K562 (cell line): Measurements from ENCODE around the gene YOD1. TPM values are rescaled to one million over a fixed set of nuclear protein-coding genes. Genes with fewer than 3 reads are reported as not detected.

Experiments used
- BACH1 ChIP-seq: fragments of 200-800 bp; sonication (Bioruptor generic); IDR thresholded peaks from 2 replicates; pipeline ENCODE4 v1.6.1; 2016; ENCODE audit warnings: missing genetic modification characterization, missing compliant biosample characterization
- CEBPG ChIP-seq, 3 experiments: fragments of 200-800 bp in 1 of 3; sonication (Bioruptor generic) in 1 of 3; sonication (generic) in 1 of 3; formaldehyde crosslinking in 1 of 3; IDR thresholded peaks in 2 of 3; conservative IDR thresholded peaks in 1 of 3; 2 replicates each; pipeline versions ENCODE4 v1.6.1 to v1.8.0; 2016 to 2022; ENCODE audit warnings: missing compliant biosample characterization in 2 of 3, missing genetic modification characterization in 2 of 3, mild to moderate bottlenecking in 1 of 3, missing genetic modification reagents in 1 of 3
- KHSRP ChIP-seq: fragments of 450-650 bp; IDR thresholded peaks from 2 replicates; pipeline ENCODE4 v1.6.1; 2017
- MAFG ChIP-seq: fragments of 450-650 bp; conservative IDR thresholded peaks from 2 replicates; pipeline ENCODE4 v1.6.1; 2016; ENCODE audit warnings: missing genetic modification characterization, missing compliant biosample characterization
- NFATC3 ChIP-seq: fragments of 450-650 bp; IDR thresholded peaks from 2 replicates; pipeline ENCODE4 v1.6.1; 2017; ENCODE audit warnings: mild to moderate bottlenecking
- OTX1 ChIP-seq: fragments of 450-650 bp; formaldehyde crosslinking; IDR thresholded peaks from 2 replicates; pipeline ENCODE4 v1.4.0; 2022; ENCODE audit warnings: mild to moderate bottlenecking
- U2AF2 ChIP-seq: fragments of 200-400 bp; formaldehyde crosslinking; optimal IDR thresholded peaks from 2 replicates; pipeline ENCODE3; 2017; ENCODE audit warnings: low read depth, mild to moderate bottlenecking, low read length
- ZFP36 ChIP-seq: fragments of 150-350 bp; IDR thresholded peaks from 2 replicates; pipeline ENCODE4 v1.6.1; 2018; ENCODE audit warnings: low read length, low read depth; ENCODE audit not compliant: partially characterized antibody
- ZNF12 ChIP-seq: sonication (generic); formaldehyde crosslinking; IDR thresholded peaks from 2 replicates; pipeline ENCODE4 v1.4.0; 2020; ENCODE audit warnings: mild to moderate bottlenecking, missing genetic modification reagents
- ZNF212 ChIP-seq: fragments of 450-650 bp; formaldehyde crosslinking; IDR thresholded peaks from 2 replicates; pipeline ENCODE4 v1.4.0; 2020; ENCODE audit warnings: mild to moderate bottlenecking
- ZNF232 ChIP-seq: sonication (generic); formaldehyde crosslinking; IDR thresholded peaks from 2 replicates; pipeline ENCODE4 v1.8.0; 2022; ENCODE audit warnings: mild to moderate bottlenecking, missing genetic modification reagents
- polyA plus RNA-seq, 8 experiments: library from polyadenylated mRNA; depleted of rRNA in 4 of 8; stranded (reverse) in 5 of 8; unstranded in 3 of 8; fragments of >200 nt; fragmentation: Nextera tagmentation in 2 of 8; fragmentation: Illumina TruSeq in 1 of 8; extraction: Ambion mirVana in 2 of 8; extraction: Trizol in 1 of 8; gene quantifications; 2 replicates each; pipeline versions ENCODE4 v1.2.1 to v1.2.3, GENCODE V29; 2011 to 2014; ENCODE audit warnings: inconsistent platforms in 1 of 8, missing spikeins in 1 of 8
- total RNA-seq, 7 experiments: library from RNA; depleted of rRNA in 6 of 7; stranded (reverse); fragments of >200 nt in 6 of 7; fragmentation: Illumina TruSeq in 2 of 7; extraction: Trizol in 2 of 7; gene quantifications; 2 replicates each; pipeline versions ENCODE4 v1.2.1 to v1.2.3, GENCODE V29; 2011 to 2021; ENCODE audit warnings: low replicate concordance in 1 of 7
- TF ChIP-seq, protein P1 (sequence below): fragments of 250-450 bp; sonication (Bioruptor Pico); IDR thresholded peaks from 2 replicates; pipeline ENCODE4 v1.4.0; 2020
- TF ChIP-seq, protein P2 (sequence below): fragments of 200-800 bp; sonication (Bioruptor generic); IDR thresholded peaks from 2 replicates; pipeline ENCODE4 v1.6.1; 2017; ENCODE audit warnings: missing genetic modification characterization, missing compliant biosample characterization
- TF ChIP-seq, protein P3 (sequence below): fragments of 450-650 bp; conservative IDR thresholded peaks from 2 replicates; pipeline ENCODE4 v1.6.1; 2016; ENCODE audit warnings: missing genetic modification characterization, low read depth, mild to moderate bottlenecking, missing compliant biosample characterization, moderate library complexity
- TF ChIP-seq, protein P4 (sequence below): fragments of 200-800 bp; sonication (Bioruptor generic); IDR thresholded peaks from 2 replicates; pipeline ENCODE4 v1.6.1; 2016; ENCODE audit warnings: missing genetic modification characterization, missing compliant biosample characterization

YOD1 gene
- total and polyA plus RNA-seq, 9 of the 15 experiments (the other 6 are each of a cell fraction or from before 2014, with no cell fraction given) = 18.2 to 78.1 (median 46.9) TPM

DNA sequence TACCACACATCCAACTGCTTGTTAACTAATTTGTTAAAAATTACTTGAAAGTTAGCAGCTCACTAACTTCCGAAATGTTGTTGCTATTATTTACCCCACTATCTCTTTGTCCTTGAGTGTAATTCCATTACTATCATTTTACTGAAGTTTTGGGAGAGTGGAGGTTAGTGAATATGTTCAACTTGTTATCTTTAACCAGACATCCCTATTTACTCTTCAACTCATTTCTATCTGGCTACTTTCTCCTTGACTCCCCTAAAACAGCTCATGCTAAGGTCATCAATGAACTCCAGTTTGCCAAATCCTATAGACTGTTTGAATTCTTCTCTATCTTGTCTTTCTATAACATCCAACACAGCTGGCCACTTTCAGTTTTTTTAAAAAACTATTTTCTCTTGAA lies 14.1 kb downstream of the YOD1 start (continued):
- TF ChIP-seq, protein P1, sequence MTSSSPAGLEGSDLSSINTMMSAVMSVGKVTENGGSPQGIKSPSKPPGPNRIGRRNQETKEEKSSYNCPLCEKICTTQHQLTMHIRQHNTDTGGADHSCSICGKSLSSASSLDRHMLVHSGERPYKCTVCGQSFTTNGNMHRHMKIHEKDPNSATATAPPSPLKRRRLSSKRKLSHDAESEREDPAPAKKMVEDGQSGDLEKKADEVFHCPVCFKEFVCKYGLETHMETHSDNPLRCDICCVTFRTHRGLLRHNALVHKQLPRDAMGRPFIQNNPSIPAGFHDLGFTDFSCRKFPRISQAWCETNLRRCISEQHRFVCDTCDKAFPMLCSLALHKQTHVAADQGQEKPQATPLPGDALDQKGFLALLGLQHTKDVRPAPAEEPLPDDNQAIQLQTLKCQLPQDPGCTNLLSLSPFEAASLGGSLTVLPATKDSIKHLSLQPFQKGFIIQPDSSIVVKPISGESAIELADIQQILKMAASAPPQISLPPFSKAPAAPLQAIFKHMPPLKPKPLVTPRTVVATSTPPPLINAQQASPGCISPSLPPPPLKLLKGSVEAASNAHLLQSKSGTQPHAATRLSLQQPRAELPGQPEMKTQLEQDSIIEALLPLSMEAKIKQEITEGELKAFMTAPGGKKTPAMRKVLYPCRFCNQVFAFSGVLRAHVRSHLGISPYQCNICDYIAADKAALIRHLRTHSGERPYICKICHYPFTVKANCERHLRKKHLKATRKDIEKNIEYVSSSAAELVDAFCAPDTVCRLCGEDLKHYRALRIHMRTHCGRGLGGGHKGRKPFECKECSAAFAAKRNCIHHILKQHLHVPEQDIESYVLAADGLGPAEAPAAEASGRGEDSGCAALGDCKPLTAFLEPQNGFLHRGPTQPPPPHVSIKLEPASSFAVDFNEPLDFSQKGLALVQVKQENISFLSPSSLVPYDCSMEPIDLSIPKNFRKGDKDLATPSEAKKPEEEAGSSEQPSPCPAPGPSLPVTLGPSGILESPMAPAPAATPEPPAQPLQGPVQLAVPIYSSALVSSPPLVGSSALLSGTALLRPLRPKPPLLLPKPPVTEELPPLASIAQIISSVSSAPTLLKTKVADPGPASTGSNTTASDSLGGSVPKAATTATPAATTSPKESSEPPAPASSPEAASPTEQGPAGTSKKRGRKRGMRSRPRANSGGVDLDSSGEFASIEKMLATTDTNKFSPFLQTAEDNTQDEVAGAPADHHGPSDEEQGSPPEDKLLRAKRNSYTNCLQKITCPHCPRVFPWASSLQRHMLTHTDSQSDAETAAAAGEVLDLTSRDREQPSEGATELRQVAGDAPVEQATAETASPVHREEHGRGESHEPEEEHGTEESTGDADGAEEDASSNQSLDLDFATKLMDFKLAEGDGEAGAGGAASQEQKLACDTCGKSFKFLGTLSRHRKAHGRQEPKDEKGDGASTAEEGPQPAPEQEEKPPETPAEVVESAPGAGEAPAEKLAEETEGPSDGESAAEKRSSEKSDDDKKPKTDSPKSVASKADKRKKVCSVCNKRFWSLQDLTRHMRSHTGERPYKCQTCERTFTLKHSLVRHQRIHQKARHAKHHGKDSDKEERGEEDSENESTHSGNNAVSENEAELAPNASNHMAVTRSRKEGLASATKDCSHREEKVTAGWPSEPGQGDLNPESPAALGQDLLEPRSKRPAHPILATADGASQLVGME (CRISPR knock-in tag) = no peak
- TF ChIP-seq, protein P2, sequence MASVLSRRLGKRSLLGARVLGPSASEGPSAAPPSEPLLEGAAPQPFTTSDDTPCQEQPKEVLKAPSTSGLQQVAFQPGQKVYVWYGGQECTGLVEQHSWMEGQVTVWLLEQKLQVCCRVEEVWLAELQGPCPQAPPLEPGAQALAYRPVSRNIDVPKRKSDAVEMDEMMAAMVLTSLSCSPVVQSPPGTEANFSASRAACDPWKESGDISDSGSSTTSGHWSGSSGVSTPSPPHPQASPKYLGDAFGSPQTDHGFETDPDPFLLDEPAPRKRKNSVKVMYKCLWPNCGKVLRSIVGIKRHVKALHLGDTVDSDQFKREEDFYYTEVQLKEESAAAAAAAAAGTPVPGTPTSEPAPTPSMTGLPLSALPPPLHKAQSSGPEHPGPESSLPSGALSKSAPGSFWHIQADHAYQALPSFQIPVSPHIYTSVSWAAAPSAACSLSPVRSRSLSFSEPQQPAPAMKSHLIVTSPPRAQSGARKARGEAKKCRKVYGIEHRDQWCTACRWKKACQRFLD (CRISPR knock-in tag) = no peak
- no peak for TF ChIP-seq ZNF212 (CRISPR knock-in tag)
- no peak for TF ChIP-seq BACH1
- no peak for TF ChIP-seq CEBPG (CRISPR knock-in tag; IDR thresholded peaks at IDR 0.05)
- no peak for TF ChIP-seq CEBPG (tag; conservative IDR thresholded peaks at IDR 0.05 in 1 of 2, IDR thresholded peaks at IDR 0.05 in 1 of 2)
- no peak for TF ChIP-seq MAFG (tag)
- TF ChIP-seq ZNF12 (CRISPR knock-in tag) = no peak
- TF ChIP-seq U2AF2 = no peak
- no peak for TF ChIP-seq NFATC3
- TF ChIP-seq ZFP36 = no peak
- TF ChIP-seq OTX1 (CRISPR knock-in tag) = no peak
- TF ChIP-seq ZNF232 (CRISPR knock-in tag) = no peak
- TF ChIP-seq, protein P3, sequence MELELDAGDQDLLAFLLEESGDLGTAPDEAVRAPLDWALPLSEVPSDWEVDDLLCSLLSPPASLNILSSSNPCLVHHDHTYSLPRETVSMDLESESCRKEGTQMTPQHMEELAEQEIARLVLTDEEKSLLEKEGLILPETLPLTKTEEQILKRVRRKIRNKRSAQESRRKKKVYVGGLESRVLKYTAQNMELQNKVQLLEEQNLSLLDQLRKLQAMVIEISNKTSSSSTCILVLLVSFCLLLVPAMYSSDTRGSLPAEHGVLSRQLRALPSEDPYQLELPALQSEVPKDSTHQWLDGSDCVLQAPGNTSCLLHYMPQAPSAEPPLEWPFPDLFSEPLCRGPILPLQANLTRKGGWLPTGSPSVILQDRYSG (tag) = no peak
- TF ChIP-seq, protein P4, sequence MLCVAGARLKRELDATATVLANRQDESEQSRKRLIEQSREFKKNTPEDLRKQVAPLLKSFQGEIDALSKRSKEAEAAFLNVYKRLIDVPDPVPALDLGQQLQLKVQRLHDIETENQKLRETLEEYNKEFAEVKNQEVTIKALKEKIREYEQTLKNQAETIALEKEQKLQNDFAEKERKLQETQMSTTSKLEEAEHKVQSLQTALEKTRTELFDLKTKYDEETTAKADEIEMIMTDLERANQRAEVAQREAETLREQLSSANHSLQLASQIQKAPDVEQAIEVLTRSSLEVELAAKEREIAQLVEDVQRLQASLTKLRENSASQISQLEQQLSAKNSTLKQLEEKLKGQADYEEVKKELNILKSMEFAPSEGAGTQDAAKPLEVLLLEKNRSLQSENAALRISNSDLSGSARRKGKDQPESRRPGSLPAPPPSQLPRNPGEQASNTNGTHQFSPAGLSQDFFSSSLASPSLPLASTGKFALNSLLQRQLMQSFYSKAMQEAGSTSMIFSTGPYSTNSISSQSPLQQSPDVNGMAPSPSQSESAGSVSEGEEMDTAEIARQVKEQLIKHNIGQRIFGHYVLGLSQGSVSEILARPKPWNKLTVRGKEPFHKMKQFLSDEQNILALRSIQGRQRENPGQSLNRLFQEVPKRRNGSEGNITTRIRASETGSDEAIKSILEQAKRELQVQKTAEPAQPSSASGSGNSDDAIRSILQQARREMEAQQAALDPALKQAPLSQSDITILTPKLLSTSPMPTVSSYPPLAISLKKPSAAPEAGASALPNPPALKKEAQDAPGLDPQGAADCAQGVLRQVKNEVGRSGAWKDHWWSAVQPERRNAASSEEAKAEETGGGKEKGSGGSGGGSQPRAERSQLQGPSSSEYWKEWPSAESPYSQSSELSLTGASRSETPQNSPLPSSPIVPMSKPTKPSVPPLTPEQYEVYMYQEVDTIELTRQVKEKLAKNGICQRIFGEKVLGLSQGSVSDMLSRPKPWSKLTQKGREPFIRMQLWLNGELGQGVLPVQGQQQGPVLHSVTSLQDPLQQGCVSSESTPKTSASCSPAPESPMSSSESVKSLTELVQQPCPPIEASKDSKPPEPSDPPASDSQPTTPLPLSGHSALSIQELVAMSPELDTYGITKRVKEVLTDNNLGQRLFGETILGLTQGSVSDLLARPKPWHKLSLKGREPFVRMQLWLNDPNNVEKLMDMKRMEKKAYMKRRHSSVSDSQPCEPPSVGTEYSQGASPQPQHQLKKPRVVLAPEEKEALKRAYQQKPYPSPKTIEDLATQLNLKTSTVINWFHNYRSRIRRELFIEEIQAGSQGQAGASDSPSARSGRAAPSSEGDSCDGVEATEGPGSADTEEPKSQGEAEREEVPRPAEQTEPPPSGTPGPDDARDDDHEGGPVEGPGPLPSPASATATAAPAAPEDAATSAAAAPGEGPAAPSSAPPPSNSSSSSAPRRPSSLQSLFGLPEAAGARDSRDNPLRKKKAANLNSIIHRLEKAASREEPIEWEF = no peak
- no peak for TF ChIP-seq KHSRP
